Measurements from ENCODE around the gene XCL1. TPM values are rescaled to one million over a fixed set of nuclear protein-coding genes. Genes with fewer than 3 reads are reported as not detected.

Gene XCL1
- total RNA-seq, 4 donors from 2014 or later = 0.55 to 0.58 TPM; not detected in 2

DNA sequence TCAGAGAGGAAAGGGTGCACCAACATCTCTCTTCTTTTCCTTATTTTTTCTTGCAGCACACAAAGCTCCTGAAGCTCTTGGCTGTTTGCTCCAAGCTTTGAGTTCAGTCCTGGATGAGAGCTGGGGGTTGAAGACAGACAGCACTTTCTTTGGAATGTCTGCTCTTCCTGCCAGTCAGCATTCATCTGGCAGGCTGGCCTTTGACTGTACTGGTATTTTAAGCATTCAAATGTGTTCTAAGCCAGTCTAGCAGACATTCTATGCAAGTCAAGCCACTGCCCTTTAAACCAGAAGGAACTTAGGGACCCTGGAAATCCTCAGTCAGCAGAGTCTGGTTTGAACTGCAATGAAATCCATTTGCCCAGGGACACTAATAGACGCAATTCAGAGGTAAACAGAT lies 45.0 kb downstream of the XCL1 start:
- DNase-seq = no peak
- no peak overlapping the region for H3K4me3 ChIP-seq
- no peaks in the 10 kb centered on the region for H3K9me3 ChIP-seq
- H3K27ac ChIP-seq = no peak overlapping the region
- H3K36me3 ChIP-seq = no peaks in the 10 kb centered on the region
- H3K27me3 ChIP-seq = no peaks in the 10 kb centered on the region
- intact Hi-C loops (cut with DNase I; ENCODE audit: low total_unique reads) = no loop called here
- TF ChIP-seq, protein P1, sequence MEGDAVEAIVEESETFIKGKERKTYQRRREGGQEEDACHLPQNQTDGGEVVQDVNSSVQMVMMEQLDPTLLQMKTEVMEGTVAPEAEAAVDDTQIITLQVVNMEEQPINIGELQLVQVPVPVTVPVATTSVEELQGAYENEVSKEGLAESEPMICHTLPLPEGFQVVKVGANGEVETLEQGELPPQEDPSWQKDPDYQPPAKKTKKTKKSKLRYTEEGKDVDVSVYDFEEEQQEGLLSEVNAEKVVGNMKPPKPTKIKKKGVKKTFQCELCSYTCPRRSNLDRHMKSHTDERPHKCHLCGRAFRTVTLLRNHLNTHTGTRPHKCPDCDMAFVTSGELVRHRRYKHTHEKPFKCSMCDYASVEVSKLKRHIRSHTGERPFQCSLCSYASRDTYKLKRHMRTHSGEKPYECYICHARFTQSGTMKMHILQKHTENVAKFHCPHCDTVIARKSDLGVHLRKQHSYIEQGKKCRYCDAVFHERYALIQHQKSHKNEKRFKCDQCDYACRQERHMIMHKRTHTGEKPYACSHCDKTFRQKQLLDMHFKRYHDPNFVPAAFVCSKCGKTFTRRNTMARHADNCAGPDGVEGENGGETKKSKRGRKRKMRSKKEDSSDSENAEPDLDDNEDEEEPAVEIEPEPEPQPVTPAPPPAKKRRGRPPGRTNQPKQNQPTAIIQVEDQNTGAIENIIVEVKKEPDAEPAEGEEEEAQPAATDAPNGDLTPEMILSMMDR (IDR thresholded peaks at IDR 0.05) = no peak
- TF ChIP-seq POLR2A (IDR thresholded peaks at IDR 0.05) = no peak
- no peaks in the 10 kb centered on the region for H3K4me1 ChIP-seq

DNA sequence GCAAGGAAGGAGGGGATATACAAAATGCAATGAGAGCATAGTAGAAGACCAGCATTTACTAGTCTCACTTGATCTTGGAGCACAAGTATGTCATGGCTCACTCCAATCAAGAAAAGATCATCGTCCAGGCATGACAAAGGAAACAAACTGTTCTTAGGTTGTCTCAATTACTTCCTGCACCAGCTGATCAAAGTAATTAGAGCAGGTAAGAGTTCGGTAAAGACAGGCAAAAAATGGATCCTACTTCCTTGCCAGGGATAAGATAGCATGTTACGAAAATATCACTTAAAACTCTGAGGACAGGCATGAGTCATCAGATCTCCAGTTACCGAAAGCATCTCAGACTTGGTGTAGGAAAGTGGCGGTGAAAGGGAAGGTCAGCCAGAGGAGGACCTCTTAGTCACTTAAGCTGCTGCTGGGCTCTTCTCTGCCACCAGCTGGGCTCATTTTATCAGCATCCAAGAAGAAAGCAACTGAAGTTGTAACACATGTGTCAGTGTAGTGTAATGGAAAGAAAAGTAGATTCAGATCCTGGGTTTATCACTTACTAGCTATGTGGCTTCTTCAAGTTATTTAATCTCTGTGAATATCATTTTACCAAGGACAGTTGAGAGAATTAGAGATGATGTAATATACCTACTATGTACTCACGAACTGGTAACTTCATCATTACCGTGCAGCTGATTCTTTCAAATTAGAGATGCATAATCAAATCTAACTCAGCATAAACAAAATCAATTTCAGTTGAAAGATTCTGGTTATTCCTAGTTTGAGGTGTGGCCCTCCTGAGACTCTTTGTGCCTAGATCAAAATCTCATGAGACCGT lies 46.8 kb downstream of the XCL1 start:
- intact Hi-C loops (cut with DNase I; ENCODE audit: low total_unique reads) = no loop called here
- H3K4me3 ChIP-seq = no peak overlapping the region
- no peaks in the 10 kb centered on the region for H3K27me3 ChIP-seq
- H3K4me1 ChIP-seq = no peaks in the 10 kb centered on the region
- TF ChIP-seq, protein P1 (IDR thresholded peaks at IDR 0.05) = no peak
- no peaks in the 10 kb centered on the region for H3K36me3 ChIP-seq
- DNase-seq = no peak
- no peaks in the 10 kb centered on the region for H3K9me3 ChIP-seq
- no peak overlapping the region for H3K27ac ChIP-seq

DNA sequence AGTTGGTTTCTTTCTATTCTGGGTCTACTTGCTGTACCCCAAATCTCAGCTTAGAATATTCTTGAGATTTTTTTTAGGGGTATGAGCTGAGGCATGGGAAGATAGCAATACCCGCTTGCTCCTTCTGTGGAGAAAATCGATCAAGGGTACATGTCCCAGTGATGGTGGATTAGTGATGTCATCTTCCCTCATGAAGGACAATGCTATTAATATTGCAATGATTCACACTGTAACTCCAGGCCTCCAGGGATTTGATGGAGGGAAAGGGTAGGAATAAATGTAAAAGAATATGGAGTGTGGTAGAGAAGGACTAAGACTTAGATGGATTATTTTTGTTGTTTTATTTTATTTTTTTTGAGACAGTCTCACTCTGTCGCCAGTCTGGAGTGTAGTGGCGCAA lies 47.4 kb downstream of the XCL1 start:
- no peak overlapping the region for H3K27ac ChIP-seq
- DNase-seq = no peak
- no peak overlapping the region for H3K4me3 ChIP-seq
- H3K36me3 ChIP-seq = no peaks in the 10 kb centered on the region
- no peak for TF ChIP-seq POLR2A (IDR thresholded peaks at IDR 0.05)
- TF ChIP-seq, protein P1 (IDR thresholded peaks at IDR 0.05) = no peak
- intact Hi-C loops (cut with DNase I; ENCODE audit: low total_unique reads) = no loop called here
- no peaks in the 10 kb centered on the region for H3K9me3 ChIP-seq
- no peaks in the 10 kb centered on the region for H3K4me1 ChIP-seq
- H3K27me3 ChIP-seq = no peaks in the 10 kb centered on the region

DNA sequence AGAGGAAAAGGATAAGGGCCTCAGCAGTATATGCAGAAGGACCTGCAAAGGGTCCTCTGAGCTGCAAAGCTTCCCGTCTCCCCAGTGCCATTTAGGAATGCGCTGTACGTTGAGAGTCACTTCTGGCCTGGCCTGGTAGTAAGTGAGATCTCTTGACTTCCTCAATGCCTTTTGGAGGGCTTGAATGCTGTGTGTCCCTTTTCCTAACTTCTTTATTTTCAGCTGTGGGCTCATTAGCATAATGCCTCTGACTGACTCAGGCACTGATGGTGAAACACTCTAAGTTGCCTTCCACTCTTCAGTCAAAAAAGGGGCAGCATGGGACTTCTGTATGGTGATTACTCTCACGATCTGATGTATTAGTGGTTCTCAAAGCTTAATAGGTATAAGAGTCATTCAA lies 49.9 kb downstream of the XCL1 start:
- TF ChIP-seq, protein P1 (IDR thresholded peaks at IDR 0.05) = no peak
- TF ChIP-seq POLR2A (IDR thresholded peaks at IDR 0.05) = no peak
- no peak overlapping the region for H3K4me3 ChIP-seq
- no peak overlapping the region for H3K27ac ChIP-seq
- intact Hi-C loops (cut with DNase I; ENCODE audit: low total_unique reads) = no loop called here
- H3K4me1 ChIP-seq = no peaks in the 10 kb centered on the region
- H3K27me3 ChIP-seq = no peaks in the 10 kb centered on the region
- H3K9me3 ChIP-seq = no peaks in the 10 kb centered on the region
- DNase-seq = no peak
- no peaks in the 10 kb centered on the region for H3K36me3 ChIP-seq

DNA sequence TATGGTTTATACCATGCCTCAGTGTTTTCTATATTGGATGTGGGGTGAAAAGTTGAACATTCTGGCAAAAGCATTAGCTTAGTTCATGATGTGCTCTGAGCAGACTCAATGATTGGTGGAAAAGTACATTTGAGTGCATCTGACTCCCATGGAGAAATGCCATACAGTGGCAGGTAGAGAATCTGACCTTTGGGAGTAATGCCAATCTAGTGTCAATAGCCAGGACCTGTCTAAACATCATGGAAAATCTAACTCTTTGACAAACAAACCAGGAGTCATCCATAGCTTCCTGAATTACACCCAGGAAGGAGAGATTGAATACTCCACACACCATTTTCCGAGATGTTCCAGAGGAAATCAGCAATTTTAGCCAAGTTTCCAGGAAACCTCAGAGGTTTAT lies 51.0 kb downstream of the XCL1 start:
- H3K4me1 ChIP-seq = no peaks in the 10 kb centered on the region
- H3K27ac ChIP-seq = no peak overlapping the region
- H3K9me3 ChIP-seq = no peaks in the 10 kb centered on the region
- no peak for DNase-seq
- intact Hi-C loops (cut with DNase I; ENCODE audit: low total_unique reads) = no loop called here
- no peaks in the 10 kb centered on the region for H3K36me3 ChIP-seq
- no peak overlapping the region for H3K4me3 ChIP-seq
- no peaks in the 10 kb centered on the region for H3K27me3 ChIP-seq
- no peak for TF ChIP-seq POLR2A (IDR thresholded peaks at IDR 0.05)
- TF ChIP-seq, protein P1 (IDR thresholded peaks at IDR 0.05) = no peak
